Adipose tissue (tissue), 3 donors: ENCODE results near the gene KLHL10. TPM values are rescaled to one million over a fixed set of nuclear protein-coding genes. Genes with fewer than 3 reads are reported as not detected.
"Not testable (repeated sequence)": the region's sequence is repeated elsewhere in the genome, so short reads cannot be mapped to it uniquely, and the experiment has no call there.

ENCODE experiments used
- H3K27ac ChIP-seq: one replicate; pipeline ENCODE4 v1.5.1; 2013; ENCODE audit warnings: low read depth, low read length
- WGBS, 3 donors: extraction: QIAGEN DNeasy Blood & Tissue Kit; methylation state at CpG; one replicate each; pipeline ENCODE4 v1.1.7; 2013; 5-methylcytosine and 5-hydroxymethylcytosine counted together
- polyA plus RNA-seq, 3 donors: library from polyadenylated mRNA; stranded (reverse); fragments of 200-250 nt; gene quantifications; one replicate each; pipeline ENCODE4 v1.2.3, GENCODE V29; 2013
- donor health status: healthy with polysubstance abuse.
- donor health status: Bipolar disorder and iron deficiency.
- donor health status: healthy.

Gene KLHL10
- polyA plus RNA-seq, 3 donors: 0.02 to 0.79 (median 0.64) TPM

- 1 to 4% (median 3%) methylated on average over 31 to 34 of the region's 35 CpGs for WGBS, 3 donors
Measured at GRCh38 chr17:41812381-41813151, 25.1 kb upstream of the KLHL10 start, which contains the start of gene FKBP10. Gene FKBP10 (plus strand): TSS chr17:41813004. CDS start chr17:41813035, 31 bp downstream.

DNA sequence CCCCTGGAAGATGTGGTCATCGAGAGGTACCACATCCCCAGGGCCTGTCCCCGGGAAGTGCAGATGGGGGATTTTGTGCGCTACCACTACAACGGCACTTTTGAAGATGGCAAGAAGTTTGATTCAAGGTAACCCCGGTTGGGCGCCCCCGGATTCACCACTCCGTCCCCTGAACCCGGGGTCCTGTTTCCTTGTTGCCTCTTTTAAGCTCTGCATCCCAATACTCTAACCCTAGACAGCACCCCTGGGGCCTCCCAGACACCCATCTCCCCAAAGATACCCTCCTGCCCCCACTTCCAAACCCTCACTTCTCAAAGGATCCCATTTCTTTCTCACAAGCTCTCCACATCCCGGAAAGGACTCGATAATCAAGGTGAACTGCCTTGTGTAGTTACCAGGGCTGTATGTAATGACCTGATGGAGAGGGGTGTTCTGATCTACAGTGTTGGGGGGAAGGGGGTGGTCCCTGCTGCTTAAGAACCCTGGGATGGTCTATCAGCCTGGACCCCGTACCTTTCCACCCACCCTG, 24.4 kb upstream of the KLHL10 start:
- WGBS, 3 donors: 30 to 35% (median 31%) methylated on average over 12 of the region's 12 CpGs
- no peak overlapping the region for H3K27ac ChIP-seq

More at GRCh38 chr17:41812381-41813151, 25.1 kb upstream of the KLHL10 start, which contains the start of gene FKBP10:
- no peak within 1 kb of the TSS for H3K27ac ChIP-seq

DNA sequence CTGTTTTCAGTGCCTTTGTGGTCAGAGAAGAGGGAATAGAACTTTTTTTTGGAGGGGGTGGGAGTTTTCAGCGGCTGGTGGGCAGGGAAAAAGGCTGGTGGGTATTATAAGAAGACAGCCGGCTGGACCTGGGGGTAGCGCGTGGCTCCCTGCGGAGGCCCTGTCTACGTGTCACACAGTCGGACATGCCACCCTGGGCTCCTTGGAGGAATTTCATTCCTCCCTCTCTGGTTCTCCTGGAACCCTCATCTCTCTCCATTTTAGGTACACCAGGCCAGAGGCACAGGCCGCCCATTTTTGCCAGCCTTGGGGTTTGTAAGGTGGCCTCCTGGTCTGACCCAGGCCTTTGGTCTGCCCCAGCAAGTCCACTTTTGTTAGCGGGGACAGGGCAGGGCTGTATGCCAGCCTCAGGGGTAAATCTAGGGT, 23.9 kb upstream of the KLHL10 start:
- whole genome bisulfite sequencing, 3 donors: 77 to 80% (median 78%) methylated on average over 9 of the region's 9 CpGs
- no peak overlapping the region for H3K27ac ChIP-seq

DNA sequence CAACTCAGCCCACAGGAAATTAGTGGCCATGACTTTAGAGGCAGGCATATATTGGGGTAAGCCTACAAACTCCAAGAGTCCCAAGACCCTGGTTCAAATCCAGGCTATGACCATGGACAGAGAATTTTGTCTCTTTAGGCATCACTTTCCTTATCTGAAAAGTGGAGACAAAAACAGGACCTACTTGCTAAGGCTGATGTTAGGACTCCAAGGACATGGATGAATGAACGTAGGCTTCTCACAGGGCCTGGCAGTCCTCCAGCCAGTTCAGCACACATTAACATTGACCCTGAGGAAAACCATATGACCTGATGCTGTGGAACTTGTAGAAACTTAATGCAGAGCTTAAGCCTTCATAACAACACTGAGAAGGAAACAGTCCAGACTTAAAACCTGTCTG, 23.4 kb upstream of the KLHL10 start:
- WGBS, 3 donors: 18 to 65% (median 58%) methylated on average over 1 of the region's 1 CpG
- H3K27ac ChIP-seq: no peak overlapping the region

GRCh38 chr17:41816637-41817320, 20.8 kb upstream of the KLHL10 start:
- H3K27ac ChIP-seq: no peak overlapping the region
- 91 to 96% (median 94%) methylated on average over 23 of the region's 23 CpGs for WGBS, 3 donors

DNA sequence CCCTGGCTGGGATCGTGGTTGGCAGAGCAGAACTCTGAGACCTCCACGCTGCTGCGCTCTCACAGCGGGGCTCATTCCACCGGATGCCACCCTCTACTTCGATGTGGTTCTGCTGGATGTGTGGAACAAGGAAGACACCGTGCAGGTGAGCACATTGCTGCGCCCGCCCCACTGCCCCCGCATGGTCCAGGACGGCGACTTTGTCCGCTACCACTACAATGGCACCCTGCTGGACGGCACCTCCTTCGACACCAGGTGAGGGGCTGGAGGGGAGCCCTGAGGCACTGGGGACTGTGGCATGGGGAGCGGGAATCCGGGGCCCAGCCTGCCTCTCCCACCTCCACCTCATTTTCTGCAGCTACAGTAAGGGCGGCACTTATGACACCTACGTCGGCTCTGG, 19.6 kb upstream of the KLHL10 start:
- 94 to 97% (median 95%) methylated on average over 20 of the region's 20 CpGs for WGBS, 3 donors
- H3K27ac ChIP-seq: no peak overlapping the region

DNA sequence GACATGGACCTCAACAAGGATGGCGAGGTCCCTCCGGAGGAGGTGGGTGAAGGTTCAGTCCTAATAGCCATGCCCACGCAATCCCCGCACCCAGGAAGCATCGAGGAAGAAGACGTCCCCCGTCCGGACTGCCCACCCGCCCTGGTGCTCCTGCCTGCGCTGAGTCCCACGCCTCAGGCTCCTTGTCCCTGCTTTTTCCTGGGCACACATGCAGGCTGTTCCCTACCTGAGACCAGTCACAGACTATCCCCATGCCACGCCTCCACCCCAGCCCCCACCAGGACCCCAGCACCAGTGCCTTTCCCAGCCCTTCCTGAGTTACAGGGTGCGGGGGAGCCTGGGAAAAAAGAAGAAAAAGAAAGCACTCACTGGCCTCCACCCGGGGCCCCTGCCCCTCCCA, 15.8 kb upstream of the KLHL10 start:
- H3K27ac ChIP-seq: no peak overlapping the region
- 81 to 86% (median 85%) methylated on average over 13 to 14 of the region's 14 CpGs for WGBS, 3 donors

- 78 to 84% (median 80%) methylated on average over 12 of the region's 12 CpGs for WGBS, 3 donors
- no peak overlapping the region for H3K27ac ChIP-seq
Measured at GRCh38 chr17:41822216-41823140, 15.1 kb upstream of the KLHL10 start.

GRCh38 chr17:41823141-41823524, 14.5 kb upstream of the KLHL10 start:
- WGBS, 3 donors: 91 to 100% (median 100%) methylated on average over 1 of the region's 1 CpG
- no peak overlapping the region for H3K27ac ChIP-seq

- no peak overlapping the region for H3K27ac ChIP-seq
Measured at GRCh38 chr17:41823580-41823979, 14.0 kb upstream of the KLHL10 start.

DNA sequence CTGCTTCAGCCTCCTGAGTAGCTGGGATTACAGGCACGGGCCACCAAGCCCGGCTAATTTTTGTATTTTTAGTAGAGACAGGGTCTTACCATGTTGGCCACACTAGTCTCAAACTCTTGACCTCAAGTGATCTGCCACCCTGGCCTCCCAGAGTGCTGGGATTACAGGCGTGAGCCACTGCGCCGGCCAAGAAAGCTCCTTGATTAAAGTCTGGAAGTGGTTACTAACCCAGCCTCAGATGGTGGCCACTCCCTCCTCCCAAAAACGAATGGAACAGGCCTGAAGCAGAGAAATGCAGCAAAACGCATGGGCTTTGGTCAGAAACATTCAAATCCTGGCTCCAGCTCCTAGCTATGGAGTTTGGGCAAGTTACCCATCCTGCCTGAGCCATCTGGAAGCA, 13.5 kb upstream of the KLHL10 start:
- WGBS, 3 donors: 61 to 65% (median 64%) methylated on average over 7 of the region's 7 CpGs

More at GRCh38 chr17:41823580-41823979, 14.0 kb upstream of the KLHL10 start:
- WGBS, 3 donors: 85 to 91% (median 90%) methylated on average over 7 of the region's 7 CpGs

GRCh38 chr17:41825175-41825845, 12.3 kb upstream of the KLHL10 start:
- H3K27ac ChIP-seq: no peak overlapping the region
- 89% methylated on average over 19 of the region's 19 CpGs for WGBS, 3 donors

More for the DNA sequence above, 13.5 kb upstream of the KLHL10 start:
- H3K27ac ChIP-seq: no peak overlapping the region

GRCh38 chr17:41829961-41830360, 7.7 kb upstream of the KLHL10 start:
- H3K27ac ChIP-seq: not testable (repeated sequence)
- WGBS, 3 donors: 85 to 86% (median 85%) methylated on average over 10 of the region's 10 CpGs

DNA sequence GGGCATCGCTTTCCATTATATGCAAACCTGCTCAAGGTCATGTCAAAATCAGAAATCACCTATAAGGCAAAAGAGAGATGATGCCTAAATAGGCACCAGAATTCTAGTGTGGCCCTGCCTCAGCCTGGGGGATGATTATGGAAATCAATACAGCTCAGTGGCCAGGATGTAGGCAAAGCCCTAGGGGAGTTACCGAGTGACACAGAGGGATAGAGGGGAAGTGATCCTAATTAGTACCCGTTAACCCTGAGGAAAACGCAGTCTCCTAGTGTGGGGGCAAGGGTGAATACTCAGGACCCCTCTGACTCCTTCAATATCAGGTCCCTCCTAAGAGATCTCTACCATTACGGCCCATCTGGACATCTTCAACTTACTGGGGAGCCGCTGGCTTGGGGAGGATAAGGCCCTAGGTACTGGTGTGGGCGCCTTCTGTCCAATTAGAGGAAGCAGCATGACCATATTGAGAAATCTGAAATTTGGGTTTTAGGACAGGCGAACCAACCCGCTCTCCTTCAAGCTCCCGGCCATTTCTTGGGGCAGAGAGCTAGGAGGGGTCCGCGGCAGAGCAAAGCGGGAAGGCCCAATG, 2.3 kb upstream of the KLHL10 start:
- no peak overlapping the region for H3K27ac ChIP-seq

DNA sequence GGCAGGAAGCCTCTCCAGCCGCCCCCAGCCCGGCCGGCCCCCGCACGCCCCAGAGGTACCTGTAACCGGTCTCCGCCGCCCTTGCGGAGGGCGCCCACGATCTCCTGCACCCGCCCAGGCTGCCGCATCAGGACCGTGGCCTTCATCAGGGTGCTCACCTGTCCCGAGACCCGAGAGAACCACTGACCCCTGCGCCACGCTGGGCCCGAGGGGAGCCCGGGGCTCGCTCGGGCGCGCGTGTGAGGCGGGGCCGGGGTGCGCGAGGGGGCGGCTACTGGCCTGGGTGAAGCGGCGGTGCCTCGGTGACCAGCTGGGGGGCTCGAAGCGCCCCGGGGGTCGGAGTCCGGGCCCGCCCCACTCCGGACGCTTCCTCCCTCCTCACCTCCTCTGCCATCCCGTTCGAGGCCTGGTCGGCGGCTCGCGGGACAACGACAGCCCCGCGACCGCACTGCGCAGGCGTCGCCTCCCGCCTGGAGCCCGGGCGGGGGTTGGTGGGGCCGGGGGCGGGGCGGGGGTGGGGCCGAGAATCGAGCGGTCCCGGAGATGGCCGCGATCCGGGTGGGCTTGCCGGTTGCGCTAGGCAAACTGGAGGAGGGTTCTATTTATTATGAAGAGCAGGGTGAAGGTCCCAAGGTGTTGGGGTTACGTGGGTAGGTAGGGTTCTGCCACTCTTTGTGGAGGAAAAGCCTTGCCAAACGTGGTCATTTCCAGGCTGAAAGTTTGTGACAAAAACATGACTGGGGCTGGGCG, 1.6 kb upstream of the KLHL10 start, which contains the start of gene NT5C3B:
Gene NT5C3B (minus strand): TSS at position 433 of the 750 bp plus-strand sequence. CDS start 39 bp downstream, at position 394.
- WGBS, 3 donors: 0 to 1% (median 1%) methylated on average over 55 to 72 of the region's 72 CpGs
- H3K27ac ChIP-seq: no peak within 1 kb of the TSS

More for the DNA sequence above, 2.3 kb upstream of the KLHL10 start:
- 16 to 20% (median 16%) methylated on average over 12 to 13 of the region's 13 CpGs for WGBS, 3 donors

DNA sequence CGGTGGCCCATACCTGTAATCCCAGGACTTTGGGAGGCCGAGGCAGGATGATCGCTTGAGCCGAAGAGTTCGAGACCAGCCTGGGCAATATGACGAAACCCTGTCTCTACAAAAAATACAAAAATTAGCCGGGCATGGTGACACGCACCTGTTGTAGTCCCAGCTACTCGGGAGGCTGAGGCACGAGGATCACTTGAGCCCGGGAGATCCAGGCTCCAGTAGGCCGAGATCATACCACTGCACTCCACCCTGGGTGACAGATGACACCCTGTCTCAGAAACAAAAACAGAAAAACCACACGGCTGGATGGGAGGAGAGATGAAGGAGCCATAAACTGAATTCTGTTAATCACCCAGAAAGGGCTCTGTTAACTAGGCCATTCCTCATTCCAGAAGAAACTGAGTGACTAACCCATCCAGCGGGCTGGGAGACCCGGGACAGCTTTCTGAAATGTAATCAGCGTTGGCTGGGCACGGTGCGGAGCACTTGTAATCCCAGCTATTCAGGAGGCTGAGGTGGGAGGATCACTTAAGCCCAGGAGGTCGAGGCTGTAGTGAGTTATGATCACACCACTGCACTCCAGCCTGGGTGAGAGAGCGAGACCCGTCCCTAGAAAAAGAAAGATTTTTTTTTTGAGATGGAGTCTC, 952 bp upstream of the KLHL10 start:
- H3K27ac ChIP-seq: no peak overlapping the region
- 46 to 51% (median 49%) methylated on average over 21 of the region's 21 CpGs for WGBS, 3 donors
